GM23338 (cell line): ENCODE data around the gene NRCAM. TPM values are rescaled to one million over a fixed set of nuclear protein-coding genes. Genes with fewer than 3 reads are reported as not detected.

Experiments
- ATAC-seq: fragments of 200-7000 bp; cut with Tn5 transposase; 3 replicates; pipeline ENCODE4 v1.9.1; 2020
- DNase-seq: peaks from one replicate; pipeline ENCODE4 v3.0.0-alpha.2; 2015; ENCODE audit warnings: low spot score
- H2AFZ ChIP-seq: fragments of 200-600 bp; sonication (generic); 2 replicates; pipeline ENCODE4 v1.8.0; 2016; ENCODE audit warnings: antibody characterized with exemption, mild to moderate bottlenecking, moderate library complexity
- H3F3A ChIP-seq: fragments of 200-600 bp; sonication (generic); replicated peaks from 2 replicates; pipeline ENCODE4 v1.8.0; 2017; ENCODE audit warnings: antibody characterized with exemption, mixed run types, low read depth
- H3K27ac ChIP-seq: fragments of 200-600 bp; sonication (generic); 2 replicates; pipeline ENCODE4 v1.6.1; 2016; ENCODE audit warnings: low read depth
- H3K27me3 ChIP-seq: fragments of 200-600 bp; sonication (generic); 2 replicates; pipeline ENCODE4 v1.8.0; 2016; ENCODE audit warnings: mild to moderate bottlenecking, mixed run types, moderate library complexity; ENCODE audit not compliant: insufficient read depth
- H3K36me3 ChIP-seq: fragments of 200-600 bp; sonication (generic); 2 replicates; pipeline ENCODE4 v1.8.0; 2016; ENCODE audit warnings: mild to moderate bottlenecking; ENCODE audit not compliant: insufficient read depth
- H3K4me1 ChIP-seq: fragments of 200-600 bp; sonication (generic); 2 replicates; pipeline ENCODE4 v1.8.0; 2016; ENCODE audit warnings: mild to moderate bottlenecking, moderate library complexity; ENCODE audit not compliant: insufficient read depth
- H3K4me2 ChIP-seq: fragments of 200-600 bp; sonication (generic); 2 replicates; pipeline ENCODE4 v1.7.1; 2017; ENCODE audit warnings: mixed run types
- H3K4me3 ChIP-seq: fragments of 200-600 bp; sonication (generic); 2 replicates; pipeline ENCODE4 v1.6.1; 2016; ENCODE audit warnings: mixed run types
- H3K79me2 ChIP-seq: fragments of 200-600 bp; sonication (generic); replicated peaks from 2 replicates; pipeline ENCODE4 v1.8.0; 2017; ENCODE audit warnings: mild to moderate bottlenecking; ENCODE audit not compliant: insufficient read depth
- H3K9me2 ChIP-seq: fragments of 200-600 bp; sonication (generic); 2 replicates; pipeline ENCODE4 v1.8.0; 2017; ENCODE audit not compliant: insufficient read depth
- H4K20me1 ChIP-seq: fragments of 200-600 bp; sonication (generic); replicated peaks from 2 replicates; pipeline ENCODE4 v1.8.0; 2017; ENCODE audit warnings: mild to moderate bottlenecking; ENCODE audit not compliant: insufficient read depth
- H3K27ac Mint-ChIP-seq: 2 replicates; pipeline ENCODE4 v1.8.0; 2020; ENCODE audit warnings: inconsistent platforms, mild to moderate bottlenecking, moderate library complexity, mixed read lengths
- H3K27me3 Mint-ChIP-seq: 3 replicates; pipeline ENCODE4 v1.8.0; 2022; ENCODE audit warnings: low read depth, mild to moderate bottlenecking, moderate library complexity, mixed read lengths, inconsistent platforms; ENCODE audit not compliant: insufficient read depth, poor library complexity
- H3K36me3 Mint-ChIP-seq: 3 replicates; pipeline ENCODE4 v1.8.0; 2021; ENCODE audit warnings: low read depth, mild to moderate bottlenecking, inconsistent platforms, moderate library complexity, mixed read lengths
- H3K4me1 Mint-ChIP-seq: 3 replicates; pipeline ENCODE4 v1.8.0; 2020; ENCODE audit warnings: mild to moderate bottlenecking, inconsistent platforms, mixed read lengths
- H3K4me3 Mint-ChIP-seq: 3 replicates; pipeline ENCODE4 v1.8.0; 2021; ENCODE audit warnings: moderate library complexity, mild to moderate bottlenecking, inconsistent platforms, mixed read lengths
- H3K9me3 Mint-ChIP-seq: 3 replicates; pipeline ENCODE4 v1.8.0; 2020; ENCODE audit warnings: moderate library complexity, mild to moderate bottlenecking, inconsistent platforms, mixed read lengths
- CREB1 ChIP-seq: fragments of 250-450 bp; sonication (Bioruptor Pico); IDR thresholded peaks from 2 replicates; pipeline ENCODE4 v1.5.0; 2020; ENCODE audit warnings: low read depth, mild to moderate bottlenecking, moderate library complexity
- EZH2 ChIP-seq: fragments of 200-600 bp; sonication (generic); IDR thresholded peaks from one replicate; pipeline ENCODE4 v1.8.0; 2017; ENCODE audit warnings: antibody characterized with exemption, mild to moderate bottlenecking, low read depth; ENCODE audit not compliant: unreplicated experiment
- EZH2phosphoT487 ChIP-seq: fragments of 200-600 bp; sonication (generic); IDR thresholded peaks from one replicate; pipeline ENCODE4 v1.8.1; 2018; ENCODE audit warnings: antibody characterized with exemption; ENCODE audit not compliant: unreplicated experiment
- JUNB ChIP-seq: IDR thresholded peaks from one replicate; pipeline ENCODE4 v1.6.1; 2016; ENCODE audit warnings: antibody characterized with exemption; ENCODE audit not compliant: unreplicated experiment
- NANOG ChIP-seq: IDR thresholded peaks from 2 replicates; pipeline ENCODE4 v1.6.1; 2016; ENCODE audit warnings: antibody characterized with exemption, borderline replicate concordance
- POLR2AphosphoS5 ChIP-seq: IDR thresholded peaks from 2 replicates; pipeline ENCODE4 v1.6.1; 2016; ENCODE audit warnings: antibody characterized with exemption, low read depth
- REST ChIP-seq: IDR thresholded peaks from one replicate; pipeline ENCODE4 v1.6.1; 2018; ENCODE audit warnings: antibody characterized with exemption; ENCODE audit not compliant: unreplicated experiment
- STAT1 ChIP-seq: IDR thresholded peaks from one replicate; pipeline ENCODE4 v1.6.1; 2016; ENCODE audit warnings: antibody characterized with exemption; ENCODE audit not compliant: unreplicated experiment
- ZNF114 ChIP-seq: fragments of 250-450 bp; sonication (Bioruptor Pico); IDR thresholded peaks from 2 replicates; pipeline ENCODE4 v1.5.0; 2020; ENCODE audit warnings: mild to moderate bottlenecking, moderate library complexity
- ZNF331 ChIP-seq: fragments of 250-450 bp; sonication (Bioruptor Pico); IDR thresholded peaks from 2 replicates; pipeline ENCODE4 v1.5.0; 2020; ENCODE audit warnings: low read depth, mild to moderate bottlenecking, moderate library complexity
- polyA plus RNA-seq: library from polyadenylated mRNA; unstranded; fragments of >200 nt; fragmentation: Nextera tagmentation; extraction: Ambion mirVana; gene quantifications from 2 replicates; pipeline ENCODE4 v1.2.1, GENCODE V29; 2016
- total RNA-seq: library from RNA; depleted of rRNA; stranded (reverse); fragments of >200 nt; shearing (Covaris generic); gene quantifications from 2 replicates; pipeline ENCODE4 v1.2.3, GENCODE V29; 2014
- TF ChIP-seq, protein P1 (sequence below), 2 experiments: fragments of 200-600 bp in 1 of 2; sonication (generic) in 1 of 2; conservative IDR thresholded peaks; 2 replicates each; pipeline versions ENCODE4 v1.5.1 to v1.6.1; 2016 to 2017; ENCODE audit warnings: antibody characterized with exemption in 2 of 2, low read depth in 2 of 2, mild to moderate bottlenecking in 2 of 2, moderate library complexity in 1 of 2
- TF ChIP-seq, protein P2 (sequence below): IDR thresholded peaks from 2 replicates; pipeline ENCODE4 v1.6.1; 2016; ENCODE audit warnings: antibody characterized with exemption
- TF ChIP-seq, protein P3 (sequence below): fragments of 250-450 bp; sonication (Bioruptor Pico); IDR thresholded peaks from 2 replicates; pipeline ENCODE4 v1.5.0; 2020; ENCODE audit warnings: mild to moderate bottlenecking, moderate library complexity

NRCAM gene
- total and polyA plus RNA-seq, 2 experiments from 2014 or later = 2.5 to 6.8 TPM

DNA sequence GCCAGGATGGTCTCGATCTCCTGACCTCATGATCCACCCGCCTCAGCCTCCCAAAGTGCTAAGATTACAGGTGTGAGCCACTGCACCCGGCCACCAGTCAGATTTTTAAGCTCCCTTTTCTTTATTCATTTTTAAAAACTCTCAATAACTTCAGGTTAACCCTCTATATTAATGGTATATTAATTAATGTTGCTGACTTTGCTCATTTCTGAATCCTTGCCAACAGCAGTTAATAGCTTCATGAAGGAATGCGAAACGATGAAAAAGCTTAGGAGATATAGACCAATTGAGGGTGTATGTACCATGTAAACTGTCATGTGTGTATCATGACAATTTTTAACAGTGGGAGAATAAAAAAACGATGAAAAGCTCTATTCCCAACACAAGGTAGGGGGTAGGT, 42.2 kb upstream of the NRCAM start:
- no peak overlapping the region for H3K4me3 ChIP-seq
- H3K9me2 ChIP-seq = no peaks in the 10 kb centered on the region
- no peak overlapping the region for H2AFZ ChIP-seq
- H3K27ac Mint-ChIP-seq = no peak overlapping the region
- no peaks in the 10 kb centered on the region for H3K27me3 ChIP-seq
- no peaks in the 10 kb centered on the region for H3K4me1 ChIP-seq
- H3K36me3 Mint-ChIP-seq = peaks cover 9% of the 10 kb centered on the region; the same call in 2 of the 3 replicates
- H3K4me3 Mint-ChIP-seq = no peak overlapping the region
- no peaks in the 10 kb centered on the region for H3K9me3 Mint-ChIP-seq
- H3K79me2 ChIP-seq = no peaks in the 10 kb centered on the region
- H3K27me3 Mint-ChIP-seq = peaks cover under 1% of the 10 kb centered on the region
- ATAC-seq = no peak
- DNase-seq = no peak
- TF ChIP-seq JUNB (no peak), ZNF114 (CRISPR knock-in tag) (no peak), EZH2 (no peak), ZNF331 (no peak), EZH2phosphoT487 (no peak), STAT1 (no peak), NANOG (no peak), REST (no peak), POLR2AphosphoS5 (no peak), CREB1 (CRISPR knock-in tag) (no peak)
- TF ChIP-seq, protein P1, sequence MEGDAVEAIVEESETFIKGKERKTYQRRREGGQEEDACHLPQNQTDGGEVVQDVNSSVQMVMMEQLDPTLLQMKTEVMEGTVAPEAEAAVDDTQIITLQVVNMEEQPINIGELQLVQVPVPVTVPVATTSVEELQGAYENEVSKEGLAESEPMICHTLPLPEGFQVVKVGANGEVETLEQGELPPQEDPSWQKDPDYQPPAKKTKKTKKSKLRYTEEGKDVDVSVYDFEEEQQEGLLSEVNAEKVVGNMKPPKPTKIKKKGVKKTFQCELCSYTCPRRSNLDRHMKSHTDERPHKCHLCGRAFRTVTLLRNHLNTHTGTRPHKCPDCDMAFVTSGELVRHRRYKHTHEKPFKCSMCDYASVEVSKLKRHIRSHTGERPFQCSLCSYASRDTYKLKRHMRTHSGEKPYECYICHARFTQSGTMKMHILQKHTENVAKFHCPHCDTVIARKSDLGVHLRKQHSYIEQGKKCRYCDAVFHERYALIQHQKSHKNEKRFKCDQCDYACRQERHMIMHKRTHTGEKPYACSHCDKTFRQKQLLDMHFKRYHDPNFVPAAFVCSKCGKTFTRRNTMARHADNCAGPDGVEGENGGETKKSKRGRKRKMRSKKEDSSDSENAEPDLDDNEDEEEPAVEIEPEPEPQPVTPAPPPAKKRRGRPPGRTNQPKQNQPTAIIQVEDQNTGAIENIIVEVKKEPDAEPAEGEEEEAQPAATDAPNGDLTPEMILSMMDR (conservative IDR thresholded peaks at IDR 0.05; ENCODE audit: low read depth in 2 of 2) = no peak
- TF ChIP-seq, protein P2, sequence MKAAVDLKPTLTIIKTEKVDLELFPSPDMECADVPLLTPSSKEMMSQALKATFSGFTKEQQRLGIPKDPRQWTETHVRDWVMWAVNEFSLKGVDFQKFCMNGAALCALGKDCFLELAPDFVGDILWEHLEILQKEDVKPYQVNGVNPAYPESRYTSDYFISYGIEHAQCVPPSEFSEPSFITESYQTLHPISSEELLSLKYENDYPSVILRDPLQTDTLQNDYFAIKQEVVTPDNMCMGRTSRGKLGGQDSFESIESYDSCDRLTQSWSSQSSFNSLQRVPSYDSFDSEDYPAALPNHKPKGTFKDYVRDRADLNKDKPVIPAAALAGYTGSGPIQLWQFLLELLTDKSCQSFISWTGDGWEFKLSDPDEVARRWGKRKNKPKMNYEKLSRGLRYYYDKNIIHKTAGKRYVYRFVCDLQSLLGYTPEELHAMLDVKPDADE = no peak
- TF ChIP-seq, protein P3, sequence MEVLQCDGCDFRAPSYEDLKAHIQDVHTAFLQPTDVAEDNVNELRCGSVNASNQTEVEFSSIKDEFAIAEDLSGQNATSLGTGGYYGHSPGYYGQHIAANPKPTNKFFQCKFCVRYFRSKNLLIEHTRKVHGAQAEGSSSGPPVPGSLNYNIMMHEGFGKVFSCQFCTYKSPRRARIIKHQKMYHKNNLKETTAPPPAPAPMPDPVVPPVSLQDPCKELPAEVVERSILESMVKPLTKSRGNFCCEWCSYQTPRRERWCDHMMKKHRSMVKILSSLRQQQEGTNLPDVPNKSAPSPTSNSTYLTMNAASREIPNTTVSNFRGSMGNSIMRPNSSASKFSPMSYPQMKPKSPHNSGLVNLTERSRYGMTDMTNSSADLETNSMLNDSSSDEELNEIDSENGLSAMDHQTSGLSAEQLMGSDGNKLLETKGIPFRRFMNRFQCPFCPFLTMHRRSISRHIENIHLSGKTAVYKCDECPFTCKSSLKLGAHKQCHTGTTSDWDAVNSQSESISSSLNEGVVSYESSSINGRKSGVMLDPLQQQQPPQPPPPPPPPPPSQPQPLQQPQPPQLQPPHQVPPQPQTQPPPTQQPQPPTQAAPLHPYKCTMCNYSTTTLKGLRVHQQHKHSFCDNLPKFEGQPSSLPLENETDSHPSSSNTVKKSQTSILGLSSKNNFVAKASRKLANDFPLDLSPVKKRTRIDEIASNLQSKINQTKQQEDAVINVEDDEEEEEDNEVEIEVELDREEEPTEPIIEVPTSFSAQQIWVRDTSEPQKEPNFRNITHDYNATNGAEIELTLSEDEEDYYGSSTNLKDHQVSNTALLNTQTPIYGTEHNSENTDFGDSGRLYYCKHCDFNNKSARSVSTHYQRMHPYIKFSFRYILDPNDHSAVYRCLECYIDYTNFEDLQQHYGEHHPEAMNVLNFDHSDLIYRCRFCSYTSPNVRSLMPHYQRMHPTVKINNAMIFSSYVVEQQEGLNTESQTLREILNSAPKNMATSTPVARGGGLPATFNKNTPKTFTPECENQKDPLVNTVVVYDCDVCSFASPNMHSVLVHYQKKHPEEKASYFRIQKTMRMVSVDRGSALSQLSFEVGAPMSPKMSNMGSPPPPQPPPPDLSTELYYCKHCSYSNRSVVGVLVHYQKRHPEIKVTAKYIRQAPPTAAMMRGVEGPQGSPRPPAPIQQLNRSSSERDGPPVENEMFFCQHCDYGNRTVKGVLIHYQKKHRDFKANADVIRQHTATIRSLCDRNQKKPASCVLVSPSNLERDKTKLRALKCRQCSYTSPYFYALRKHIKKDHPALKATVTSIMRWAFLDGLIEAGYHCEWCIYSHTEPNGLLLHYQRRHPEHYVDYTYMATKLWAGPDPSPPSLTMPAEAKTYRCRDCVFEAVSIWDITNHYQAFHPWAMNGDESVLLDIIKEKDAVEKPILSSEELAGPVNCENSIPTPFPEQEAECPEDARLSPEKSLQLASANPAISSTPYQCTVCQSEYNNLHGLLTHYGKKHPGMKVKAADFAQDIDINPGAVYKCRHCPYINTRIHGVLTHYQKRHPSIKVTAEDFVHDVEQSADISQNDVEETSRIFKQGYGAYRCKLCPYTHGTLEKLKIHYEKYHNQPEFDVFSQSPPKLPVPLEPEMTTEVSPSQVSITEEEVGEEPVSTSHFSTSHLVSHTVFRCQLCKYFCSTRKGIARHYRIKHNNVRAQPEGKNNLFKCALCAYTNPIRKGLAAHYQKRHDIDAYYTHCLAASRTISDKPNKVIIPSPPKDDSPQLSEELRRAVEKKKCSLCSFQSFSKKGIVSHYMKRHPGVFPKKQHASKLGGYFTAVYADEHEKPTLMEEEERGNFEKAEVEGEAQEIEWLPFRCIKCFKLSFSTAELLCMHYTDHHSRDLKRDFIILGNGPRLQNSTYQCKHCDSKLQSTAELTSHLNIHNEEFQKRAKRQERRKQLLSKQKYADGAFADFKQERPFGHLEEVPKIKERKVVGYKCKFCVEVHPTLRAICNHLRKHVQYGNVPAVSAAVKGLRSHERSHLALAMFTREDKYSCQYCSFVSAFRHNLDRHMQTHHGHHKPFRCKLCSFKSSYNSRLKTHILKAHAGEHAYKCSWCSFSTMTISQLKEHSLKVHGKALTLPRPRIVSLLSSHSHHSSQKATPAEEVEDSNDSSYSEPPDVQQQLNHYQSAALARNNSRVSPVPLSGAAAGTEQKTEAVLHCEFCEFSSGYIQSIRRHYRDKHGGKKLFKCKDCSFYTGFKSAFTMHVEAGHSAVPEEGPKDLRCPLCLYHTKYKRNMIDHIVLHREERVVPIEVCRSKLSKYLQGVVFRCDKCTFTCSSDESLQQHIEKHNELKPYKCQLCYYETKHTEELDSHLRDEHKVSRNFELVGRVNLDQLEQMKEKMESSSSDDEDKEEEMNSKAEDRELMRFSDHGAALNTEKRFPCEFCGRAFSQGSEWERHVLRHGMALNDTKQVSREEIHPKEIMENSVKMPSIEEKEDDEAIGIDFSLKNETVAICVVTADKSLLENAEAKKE (CRISPR knock-in tag) = no peak
- H3F3A ChIP-seq = no peaks in the 10 kb centered on the region
- H3K36me3 ChIP-seq = no peaks in the 10 kb centered on the region
- H3K4me2 ChIP-seq = no peak overlapping the region
- H4K20me1 ChIP-seq = no peaks in the 10 kb centered on the region
- no peak overlapping the region for H3K27ac ChIP-seq
- no peaks in the 10 kb centered on the region; the same call in 2 of the 3 replicates for H3K4me1 Mint-ChIP-seq
